Hematopoietic multipotent progenitor cell treated with erythropoietin and hydrocortisone succinate and interleukin-3 and kit ligand, for 4 days (in vitro differentiated cells): ENCODE measurements around the gene MRPL38.
"Not testable (repeated sequence)": the region's sequence is repeated elsewhere in the genome, so short reads cannot be mapped to it uniquely, and the experiment has no call there.

Source experiments
- DNase-seq: peaks from one replicate; pipeline ENCODE4 v3.0.0-alpha.2; 2015

MRPL38 gene

DNA sequence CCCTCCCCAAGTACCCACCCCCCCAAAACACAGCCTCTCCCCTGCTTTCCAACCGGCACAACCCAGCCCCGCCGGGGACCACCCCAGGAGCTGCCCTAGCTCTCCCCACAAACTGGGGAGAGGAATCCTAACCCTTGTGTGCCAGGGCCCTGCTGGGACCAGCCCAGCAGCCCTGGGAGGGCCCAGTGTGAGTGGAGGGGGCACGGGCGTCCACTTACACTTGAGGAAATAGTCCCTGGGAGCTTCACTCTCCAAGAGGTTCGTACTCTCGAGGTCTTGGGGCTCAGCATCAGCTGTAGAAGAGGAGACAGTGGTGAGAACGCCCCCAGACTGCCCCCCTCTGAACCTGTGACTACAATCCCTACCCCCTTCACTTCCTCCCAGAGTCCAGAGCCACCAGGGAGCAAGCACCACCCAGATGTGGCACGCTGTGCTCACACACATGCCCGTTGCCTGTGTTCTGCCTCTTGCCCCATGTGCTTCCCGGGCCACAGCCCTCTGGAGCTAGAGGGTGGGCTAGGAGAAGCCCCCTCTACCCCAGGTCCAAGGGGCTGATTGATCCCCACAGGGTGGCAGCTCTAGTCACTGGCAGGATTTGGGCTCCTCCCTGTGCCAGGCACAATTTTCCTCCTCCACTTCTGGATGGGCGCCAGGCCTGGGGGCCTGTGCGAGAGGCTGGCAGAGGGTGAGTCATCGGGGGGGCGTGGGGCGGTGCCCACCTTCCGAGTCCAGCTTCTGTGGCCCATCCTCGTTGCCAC is 29.3 kb downstream of the MRPL38 start:
- no peak for DNase-seq

DNA sequence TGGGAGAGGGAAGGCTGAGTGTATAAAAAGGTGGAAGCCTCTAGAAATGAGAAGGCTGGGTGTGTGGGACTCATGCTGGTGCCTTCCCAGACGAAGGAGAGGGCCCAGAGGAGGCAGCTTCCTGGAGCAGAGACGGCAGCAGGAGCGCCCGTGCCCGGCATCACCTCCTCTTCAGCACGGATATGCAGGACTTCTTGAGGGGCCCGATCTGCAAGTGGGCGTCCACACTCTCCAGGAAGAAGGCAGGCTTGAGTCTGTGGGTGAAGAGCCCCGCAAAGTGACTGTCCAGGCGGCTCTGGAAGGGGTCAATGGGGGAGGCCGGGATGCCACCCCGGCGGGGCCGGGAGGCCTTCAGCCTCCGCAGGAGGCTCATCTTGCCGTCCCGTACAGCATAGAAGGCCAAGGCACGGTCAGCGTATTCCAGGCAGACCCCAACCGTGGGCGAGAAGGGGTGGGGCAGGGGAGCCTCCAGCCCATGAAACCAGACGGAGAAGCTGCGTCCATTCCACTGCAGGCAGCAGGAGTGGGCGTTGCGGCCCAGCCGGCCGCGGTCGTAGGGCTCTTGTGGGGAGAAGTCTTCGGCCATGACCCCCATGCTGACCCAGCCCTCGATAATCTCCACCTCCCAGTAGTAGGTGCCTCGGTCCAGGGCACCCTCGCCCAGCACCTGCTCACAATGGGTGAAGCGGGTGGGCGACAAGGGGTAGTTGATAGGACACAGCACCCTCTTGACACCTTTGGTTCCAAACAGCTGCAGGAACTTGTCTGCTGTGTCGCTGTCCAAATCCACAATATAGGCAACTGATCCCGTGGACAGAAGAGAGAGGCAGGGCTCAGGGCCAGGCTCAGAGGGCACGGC is 30.1 kb downstream of the MRPL38 start:
- no peak for DNase-seq

DNA sequence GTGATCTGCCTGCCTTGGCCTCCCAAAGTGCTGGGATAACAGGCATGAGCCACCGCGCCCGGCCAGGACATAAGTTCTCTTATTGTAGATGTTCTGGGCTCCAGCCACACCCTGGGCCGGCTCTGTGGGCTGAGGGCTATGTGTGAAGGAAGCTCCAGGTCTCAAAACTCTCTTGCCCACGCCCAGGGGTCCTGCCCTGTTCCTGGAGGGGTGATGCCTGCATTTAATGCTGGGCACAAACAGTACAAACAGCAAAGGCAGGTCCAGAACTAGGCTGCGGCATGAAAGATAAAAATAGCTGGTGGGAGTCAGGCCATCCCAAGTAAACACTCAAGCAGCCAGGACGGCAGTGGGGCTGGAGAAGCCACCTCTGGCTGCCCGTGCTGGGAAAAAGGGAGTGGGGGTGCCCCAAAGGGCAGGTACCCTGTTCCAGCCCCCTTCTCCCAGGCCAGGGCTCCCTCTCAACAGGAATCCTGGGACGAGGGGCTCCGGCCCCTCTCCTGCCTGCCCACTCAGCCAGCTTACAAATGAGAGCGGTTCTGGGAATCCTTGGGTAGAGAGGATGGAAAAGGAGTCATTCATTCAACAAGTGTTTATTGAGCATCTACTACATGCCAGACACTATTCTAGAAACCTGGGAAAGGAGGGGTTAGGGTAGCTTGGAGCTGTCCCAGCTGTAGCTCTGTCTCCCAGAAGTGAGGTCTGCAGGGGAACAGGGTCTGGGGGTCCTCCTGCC is 30.9 kb downstream of the MRPL38 start:
- no peak for DNase-seq

DNA sequence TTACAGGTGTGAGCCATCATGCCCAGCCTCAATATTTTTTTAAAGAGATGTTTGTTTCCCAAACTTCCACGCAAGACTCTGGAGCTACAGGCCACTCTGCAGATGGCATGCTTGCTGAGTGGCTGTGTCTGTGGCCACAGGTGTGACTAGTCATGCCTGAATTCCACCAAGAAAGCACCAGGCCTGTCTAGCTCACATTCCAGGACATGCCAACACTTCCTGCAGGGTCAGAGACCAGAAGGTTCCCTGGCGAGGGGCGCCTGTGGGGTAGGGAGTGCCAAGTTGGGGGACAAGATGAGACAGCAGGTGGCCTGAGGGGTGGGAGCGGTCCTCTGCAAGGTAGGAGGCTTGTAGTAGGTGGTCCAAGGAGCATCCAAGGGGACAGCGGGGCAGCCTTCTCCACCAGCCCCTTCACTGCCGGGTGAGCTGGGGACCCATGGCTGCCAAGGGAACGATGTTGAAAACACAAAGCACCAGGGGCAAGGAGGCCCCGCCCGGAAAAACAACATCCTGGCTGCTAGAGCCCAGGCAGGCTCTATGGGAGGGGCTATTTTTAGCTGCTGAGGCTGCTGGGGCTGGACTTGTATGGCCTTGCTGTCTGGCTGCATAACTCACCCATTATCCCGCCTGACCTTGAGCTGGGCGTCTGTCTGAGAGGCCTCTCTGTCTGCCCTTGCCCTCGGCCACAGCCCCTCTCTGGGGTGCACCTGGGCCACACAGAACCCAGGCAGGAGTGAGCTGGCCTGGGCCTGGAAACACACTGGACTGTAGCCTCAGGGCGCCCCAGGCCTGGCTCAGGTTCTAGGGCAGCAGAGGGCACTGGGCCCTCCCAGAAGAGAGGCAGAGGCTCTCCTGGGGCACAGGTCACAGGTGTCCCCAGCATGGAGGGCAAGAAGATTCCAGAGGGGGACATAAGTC is 32.0 kb downstream of the MRPL38 start:
- peak; percentile 77 for DNase-seq

DNA sequence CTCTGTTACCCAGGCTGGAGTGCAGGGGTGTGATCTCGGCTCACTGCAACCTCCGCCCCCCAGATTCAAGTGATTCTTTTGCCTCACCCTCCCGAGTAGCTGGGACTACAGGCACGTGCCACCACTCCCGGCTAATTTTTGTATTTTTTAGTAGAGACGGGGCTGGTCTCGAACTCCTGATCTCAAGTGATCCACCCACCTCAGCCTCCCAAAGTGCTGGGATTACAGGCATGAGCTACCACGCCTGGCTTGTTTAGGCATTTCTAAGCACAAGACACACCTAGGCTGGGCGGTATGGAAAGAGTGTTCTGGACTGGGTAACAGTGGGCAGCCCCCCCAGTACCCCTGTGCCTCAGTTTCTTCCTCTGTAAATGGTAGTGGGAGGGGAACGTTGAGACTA is 34.5 kb downstream of the MRPL38 start:
- not testable (repeated sequence) for DNase-seq

DNA sequence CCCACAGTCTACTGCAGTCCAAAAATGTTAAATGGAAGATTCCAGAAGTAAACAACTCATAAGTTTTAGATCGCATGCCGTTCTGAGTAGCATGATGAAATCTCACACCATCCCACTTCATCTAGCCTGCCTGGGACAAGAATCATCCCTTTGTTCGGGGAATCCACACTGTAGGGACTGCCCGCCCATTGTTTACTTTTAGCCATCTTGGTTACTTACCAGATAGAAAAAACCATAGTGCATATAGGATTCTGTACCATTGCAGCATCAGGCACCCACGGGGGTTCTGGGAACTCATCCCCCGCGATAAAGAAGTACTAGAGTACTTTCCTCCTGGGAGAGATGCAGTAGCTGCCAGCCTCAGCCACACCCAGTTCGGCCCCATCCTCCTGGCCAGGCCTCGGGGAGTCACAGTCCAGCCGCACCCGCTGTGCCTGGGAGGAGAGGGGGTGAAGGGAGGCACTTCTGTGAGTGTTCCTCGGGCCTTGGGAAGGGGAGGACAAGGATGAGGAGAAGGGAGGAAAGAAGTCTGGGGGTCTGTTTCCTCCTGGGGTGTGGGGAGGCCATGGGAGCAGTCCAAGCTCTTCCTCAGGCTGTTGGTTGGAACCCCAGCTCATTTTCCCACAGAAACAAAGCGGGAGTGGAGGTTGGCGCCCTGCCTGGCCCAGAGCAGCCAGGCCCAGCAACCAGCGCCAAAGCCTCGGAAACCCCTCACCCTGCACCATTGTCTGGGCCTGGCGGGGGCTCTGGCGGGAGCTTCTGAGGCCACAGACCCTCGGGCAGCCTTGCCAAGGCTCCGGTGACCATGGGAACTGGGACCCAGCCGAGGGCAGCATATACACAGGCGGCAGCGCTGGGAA is 35.2 kb downstream of the MRPL38 start:
- no peak for DNase-seq

DNA sequence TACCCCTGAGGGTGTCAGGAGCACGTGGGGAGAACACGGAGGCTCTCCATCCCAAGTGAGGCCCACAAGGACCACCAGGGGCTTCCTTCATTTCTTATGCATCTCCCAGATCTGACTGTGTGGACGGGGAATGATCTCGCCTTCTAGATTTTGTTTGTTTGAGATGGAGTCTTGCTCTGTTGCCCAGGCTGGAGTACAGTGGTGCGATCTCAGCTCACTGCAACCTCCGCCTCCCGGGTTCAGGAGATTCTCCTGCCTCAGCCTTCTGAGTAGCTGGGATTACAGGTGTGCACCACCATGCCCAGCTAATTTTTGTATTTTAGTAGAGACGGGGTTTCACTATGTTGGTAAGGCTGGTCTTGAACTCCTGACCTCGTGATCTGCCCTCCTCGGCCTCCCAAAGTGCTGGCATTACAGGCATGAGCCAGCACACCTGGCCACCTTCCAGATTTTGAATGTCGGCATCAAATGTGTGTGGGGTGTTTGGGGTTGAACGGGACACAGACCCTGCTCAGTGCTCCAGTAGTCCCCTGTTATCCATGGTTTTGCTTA is 35.9 kb downstream of the MRPL38 start:
- DNase-seq, result not testable (repeated sequence)

DNA sequence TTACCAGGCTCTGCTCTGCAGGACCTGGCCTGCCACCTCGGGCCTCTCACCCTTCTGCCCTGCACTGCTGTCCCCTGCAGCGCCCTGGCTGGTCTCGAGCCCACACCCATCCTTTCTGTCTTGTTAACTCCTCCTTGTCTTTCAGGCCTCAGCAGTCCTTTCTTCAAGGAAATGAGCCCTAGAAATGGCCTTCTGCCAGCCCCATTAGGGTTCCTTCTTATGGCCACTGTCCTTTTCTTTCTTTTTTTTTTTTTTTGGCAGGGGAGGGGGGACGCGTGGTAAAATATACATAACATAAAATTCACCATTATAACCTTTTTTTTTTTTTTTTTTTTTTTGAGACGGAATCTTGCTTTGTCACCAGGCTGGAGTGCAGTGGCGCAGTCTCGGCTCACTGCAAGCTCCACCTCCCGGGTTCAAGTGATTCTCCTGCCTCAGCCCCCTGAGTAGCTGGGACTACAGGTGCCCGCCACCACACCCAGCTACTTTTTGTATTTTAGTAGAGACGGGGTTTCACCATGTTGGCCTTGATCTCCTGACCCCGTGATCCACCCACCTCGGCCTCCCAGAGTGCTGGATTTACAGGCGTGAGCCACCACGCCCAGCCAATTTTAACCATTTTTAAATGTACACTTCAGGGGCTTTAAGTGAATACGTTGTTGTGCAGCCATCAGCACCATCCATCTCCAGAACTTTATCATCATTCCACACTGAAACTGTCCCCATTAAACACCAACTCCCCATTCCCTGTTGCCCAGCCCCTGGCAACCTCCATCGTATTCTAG is 39.1 kb downstream of the MRPL38 start:
- not testable (repeated sequence) for DNase-seq

DNA sequence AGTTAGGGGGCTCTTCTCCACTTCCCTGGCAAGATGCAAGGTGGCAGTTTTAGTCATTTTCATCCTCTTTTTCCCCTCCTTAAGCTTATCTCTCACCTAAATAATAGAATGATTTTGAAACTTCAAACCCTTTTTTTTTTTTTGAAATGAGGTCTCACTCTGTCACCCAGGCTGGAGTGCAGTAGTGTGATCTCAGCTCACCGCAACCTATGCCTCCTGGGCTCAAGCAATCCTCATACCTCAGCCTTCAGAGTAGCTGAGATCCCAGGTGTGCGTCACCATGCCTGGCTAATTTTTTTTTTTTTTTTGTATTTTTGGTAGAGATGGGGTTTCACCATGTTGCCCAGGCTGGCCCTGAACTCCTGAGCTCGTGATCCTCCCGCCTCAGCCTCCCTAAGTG is 39.8 kb downstream of the MRPL38 start:
- DNase-seq, result not testable (repeated sequence)

DNA sequence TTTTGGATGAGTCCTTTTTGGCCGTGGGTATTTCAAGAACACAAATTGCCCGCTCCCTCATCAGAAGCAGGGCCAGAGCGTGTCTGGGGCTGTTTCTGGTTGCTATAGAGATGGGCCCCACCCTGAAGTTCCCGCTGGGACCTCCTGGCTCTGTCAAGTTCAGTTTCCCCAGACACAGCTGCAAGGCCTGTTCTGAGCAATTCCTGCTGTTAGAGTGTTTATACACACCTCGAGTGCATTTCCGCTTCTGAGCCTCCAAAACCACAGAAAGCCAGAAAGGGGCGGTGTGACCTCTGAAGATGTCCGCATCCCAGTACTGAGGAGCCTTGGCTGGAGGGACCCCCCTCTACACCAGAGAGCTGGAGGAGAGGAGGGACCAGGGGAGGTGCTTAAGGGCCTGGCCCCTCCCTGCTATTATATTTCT is 40.2 kb downstream of the MRPL38 start:
- peak; percentile 81 for DNase-seq

DNA sequence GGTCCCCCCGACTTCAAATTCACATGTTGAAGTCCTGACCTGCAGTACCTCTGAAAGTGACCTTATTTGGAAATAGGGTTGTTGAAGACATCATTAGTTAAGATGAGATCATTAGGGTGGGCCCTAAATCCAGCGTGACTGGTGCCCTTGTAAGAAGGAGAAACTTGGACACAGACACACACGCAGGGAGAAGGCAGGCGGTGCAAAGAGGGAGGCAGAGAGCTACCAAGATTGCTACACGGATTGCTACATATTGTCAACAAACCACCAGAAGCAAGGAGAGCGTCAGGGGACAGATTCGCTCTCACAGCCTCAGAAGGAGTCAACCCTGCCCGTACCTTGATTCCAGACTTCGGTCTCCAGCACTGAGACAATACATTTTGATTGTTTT is 42.8 kb downstream of the MRPL38 start:
- no peak for DNase-seq

DNA sequence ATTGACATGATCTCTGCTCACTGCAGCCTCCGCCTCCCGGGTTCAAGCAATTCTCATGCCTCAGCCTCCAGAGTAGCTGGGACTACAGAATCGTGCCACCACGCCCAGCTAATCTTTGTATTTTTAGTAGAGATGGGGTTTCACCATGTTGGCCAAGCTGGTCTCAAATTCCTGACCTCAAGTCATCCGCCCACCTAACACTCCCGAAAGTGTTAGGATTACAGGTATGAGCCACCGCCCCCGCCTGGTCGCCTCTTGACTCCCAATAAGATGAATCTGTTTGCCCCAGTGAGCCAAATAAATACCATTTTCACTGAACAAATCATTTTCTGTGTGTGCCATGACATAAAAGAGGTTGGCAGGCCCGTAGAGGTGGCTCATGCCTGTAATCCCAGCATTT is 45.3 kb downstream of the MRPL38 start:
- DNase-seq, result not testable (repeated sequence)

DNA sequence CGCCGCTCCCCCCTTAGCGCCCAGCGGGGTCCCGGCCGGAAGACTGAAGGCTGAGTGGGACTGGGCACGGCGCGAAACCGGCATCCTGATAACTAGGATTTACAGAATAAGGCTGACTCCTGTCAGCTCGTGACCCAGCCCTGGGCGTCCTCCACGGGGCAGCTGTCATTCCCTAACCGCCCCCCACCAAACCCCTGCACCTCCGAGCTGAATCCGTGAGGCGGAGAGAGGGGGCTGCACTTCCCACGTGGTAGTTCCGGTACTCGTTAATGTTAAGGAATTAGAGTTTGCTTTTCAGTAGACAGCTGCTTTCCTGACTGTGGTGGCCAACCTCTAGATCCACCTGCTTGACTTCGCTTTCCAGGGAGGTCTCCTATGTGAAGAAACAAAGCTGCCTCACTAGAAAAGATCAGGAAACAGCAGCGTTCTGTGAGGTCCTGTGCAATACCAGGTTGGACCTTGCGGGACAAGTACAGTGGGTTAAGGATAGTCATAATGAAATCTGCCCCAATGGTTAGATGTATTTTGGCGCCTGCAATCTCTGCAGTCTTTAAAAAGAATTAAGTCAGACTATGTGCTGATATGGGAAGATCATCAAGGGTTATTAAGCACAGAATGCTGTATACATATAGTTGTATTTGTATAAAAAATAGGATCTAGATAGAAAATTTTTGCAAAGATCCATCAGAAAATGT is 48.5 kb downstream of the MRPL38 start:
- DNase-seq, result peak; percentile 55

DNA sequence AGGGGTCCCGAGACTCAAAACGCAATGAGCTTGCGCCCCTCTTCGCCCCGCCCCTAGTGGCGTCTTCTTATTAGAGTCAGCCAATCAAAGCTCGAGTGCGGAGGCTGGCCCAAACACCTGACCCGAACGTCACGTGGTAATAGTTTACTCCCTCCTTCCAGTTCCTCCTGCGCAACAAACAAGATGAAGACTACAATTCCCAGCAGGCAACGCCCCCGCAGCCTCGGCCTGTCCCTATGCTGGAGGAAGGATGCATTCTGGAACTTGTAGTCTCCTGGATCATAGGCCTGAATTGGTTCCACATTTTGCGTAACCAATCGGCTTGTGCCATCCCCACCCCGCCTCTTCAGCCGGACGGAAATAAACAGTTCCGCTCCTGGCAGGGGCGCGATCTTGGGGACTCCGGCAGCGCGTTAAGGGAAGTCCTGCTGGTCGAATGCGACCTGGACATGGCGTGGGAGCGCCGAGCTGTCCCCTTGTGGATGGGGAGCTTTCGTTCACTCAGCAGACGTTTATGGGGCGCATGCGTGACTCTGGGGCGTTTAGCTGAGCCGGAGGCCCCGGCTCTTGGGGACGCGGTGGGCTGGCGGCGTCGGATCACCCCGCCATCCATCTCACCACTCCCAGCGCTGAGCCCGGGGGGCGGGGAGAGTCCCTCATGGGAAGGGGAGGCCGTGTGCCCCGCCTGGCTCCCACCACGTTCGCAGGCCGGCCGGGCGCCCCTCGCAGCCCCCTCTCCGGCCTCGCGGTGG is 49.2 kb downstream of the MRPL38 start, which contains the start of gene WBP2:
TSS of gene WBP2 (minus strand) at position 26 of the 752 bp plus-strand sequence. CDS start 38 bp downstream, outside the sequence.
- DNase-seq, result peak; percentile 100

DNA sequence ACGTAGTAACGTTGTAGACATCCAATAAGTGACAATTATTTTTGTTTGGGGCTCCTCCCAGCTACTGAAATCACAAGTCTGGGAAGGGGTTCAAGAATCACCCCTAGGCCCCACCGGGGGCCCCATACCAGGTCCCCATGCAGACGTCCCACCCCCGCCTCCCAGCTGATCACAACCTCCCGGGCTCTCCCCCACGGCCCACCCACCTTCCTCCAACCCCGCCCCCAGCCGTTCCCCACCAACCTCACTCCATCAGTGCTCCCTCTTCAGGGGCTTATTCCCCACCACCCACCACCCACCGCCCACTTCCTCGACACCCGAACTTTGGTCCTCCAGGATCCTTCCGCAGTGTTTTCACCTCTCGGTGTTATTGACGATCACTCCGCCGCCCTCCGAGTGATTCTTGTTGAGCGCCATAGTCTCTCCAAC is 49.8 kb downstream of the MRPL38 start:
- no peak for DNase-seq

DNA sequence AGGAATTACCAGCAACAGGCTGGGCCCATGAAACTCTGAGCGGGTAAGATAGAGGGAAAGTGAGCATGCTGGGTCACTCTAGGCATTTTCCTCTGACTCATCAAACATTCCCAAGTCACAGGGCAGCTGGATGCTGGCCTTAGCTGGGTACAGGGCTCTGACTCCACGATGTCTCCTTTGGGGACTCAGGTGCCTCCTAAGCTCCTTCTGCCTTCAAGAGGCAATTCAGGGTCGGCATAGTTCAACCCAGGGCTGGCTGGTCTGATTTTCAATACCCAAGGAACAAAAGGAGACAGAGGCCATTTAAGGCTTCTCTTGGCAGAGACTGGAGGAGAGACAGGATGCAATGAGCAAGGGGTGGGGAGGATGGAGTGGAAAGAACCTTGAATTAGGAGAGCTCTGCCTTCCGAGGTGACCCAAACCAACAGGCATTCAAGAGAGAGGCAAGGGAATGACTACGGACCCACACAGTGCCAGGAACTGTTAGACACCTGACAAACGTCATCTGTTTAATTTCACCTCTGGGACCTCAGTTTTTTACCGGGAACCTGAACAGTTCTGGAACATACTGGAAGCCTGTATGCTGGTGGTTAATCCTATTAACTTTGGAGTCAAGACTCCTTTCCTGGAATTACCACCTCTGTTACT is 50.5 kb downstream of the MRPL38 start:
- DNase-seq, result no peak

DNA sequence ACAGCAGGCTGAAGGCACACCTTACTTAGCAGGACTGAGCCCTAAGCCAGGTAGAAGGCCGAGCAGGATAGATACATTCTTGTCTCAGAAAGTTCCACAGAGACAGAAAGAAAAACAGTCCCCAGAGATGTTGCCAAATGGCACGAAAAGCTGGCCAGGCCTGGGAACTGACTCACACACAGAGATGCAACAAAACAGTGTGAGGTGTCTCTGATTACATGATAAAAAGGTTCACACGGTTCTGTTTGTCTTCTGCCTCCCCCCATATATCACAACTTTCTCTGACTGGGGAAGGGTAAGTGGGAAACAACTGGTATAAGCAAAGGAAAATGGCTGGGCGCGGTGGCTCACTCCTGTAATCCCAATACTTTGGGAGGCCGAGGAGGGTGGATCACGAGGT is 51.3 kb downstream of the MRPL38 start:
- DNase-seq, result no peak

DNA sequence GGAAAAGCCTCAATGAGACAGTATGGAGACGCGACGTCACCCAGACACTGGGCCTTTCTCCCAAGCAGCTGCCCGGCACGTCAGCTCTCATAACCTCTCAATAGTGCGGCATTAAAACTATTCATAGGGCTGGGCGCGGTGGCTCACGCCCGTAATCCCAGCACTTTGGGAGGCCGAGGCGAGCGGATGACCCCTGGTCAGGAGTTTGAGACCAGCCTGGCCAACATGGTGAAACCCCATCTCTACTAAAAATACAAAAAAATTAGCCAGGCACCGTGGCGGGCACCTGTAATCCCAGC is 53.0 kb downstream of the MRPL38 start:
- not testable (repeated sequence) for DNase-seq
